Eye (tissue), 1 donor: ENCODE measurements around the gene COL4A2.
"Not testable (repeated sequence)": the region's sequence is repeated elsewhere in the genome, so short reads cannot be mapped to it uniquely, and the experiment has no call there.

Experiments
- DNase-seq: peaks from one replicate; pipeline ENCODE4 v3.0.0-alpha.2; 2015

COL4A2 gene

GRCh38 chr13:110483386-110483968 lies 176.4 kb downstream of the COL4A2 start:
- DNase-seq, result no peak

GRCh38 chr13:110484290-110485048 lies 177.4 kb downstream of the COL4A2 start:
- DNase-seq, result no peak

GRCh38 chr13:110485604-110486003 lies 178.5 kb downstream of the COL4A2 start:
- no peak for DNase-seq

GRCh38 chr13:110486061-110486715 lies 179.1 kb downstream of the COL4A2 start:
- no peak for DNase-seq

GRCh38 chr13:110486880-110487279 lies 179.8 kb downstream of the COL4A2 start:
- not testable (repeated sequence) for DNase-seq

GRCh38 chr13:110490009-110490770 lies 183.1 kb downstream of the COL4A2 start:
- no peak for DNase-seq

GRCh38 chr13:110491869-110492678 lies 185.0 kb downstream of the COL4A2 start:
- DNase-seq, result no peak

- no peak for DNase-seq
Observed at GRCh38 chr13:110492679-110493593, 185.9 kb downstream of the COL4A2 start.

GRCh38 chr13:110493613-110494012 lies 186.5 kb downstream of the COL4A2 start:
- DNase-seq, result no peak

GRCh38 chr13:110495376-110495775 lies 188.3 kb downstream of the COL4A2 start:
- DNase-seq, result no peak

GRCh38 chr13:110495881-110496280 lies 188.8 kb downstream of the COL4A2 start:
- no peak for DNase-seq

GRCh38 chr13:110496281-110496680 lies 189.2 kb downstream of the COL4A2 start:
- DNase-seq, result no peak

- no peak for DNase-seq
Observed at GRCh38 chr13:110497003-110497402, 189.9 kb downstream of the COL4A2 start.

GRCh38 chr13:110497896-110498295 lies 190.8 kb downstream of the COL4A2 start:
- not testable (repeated sequence) for DNase-seq

GRCh38 chr13:110498327-110498726 lies 191.2 kb downstream of the COL4A2 start:
- DNase-seq, result no peak

- no peak for DNase-seq
Observed at GRCh38 chr13:110498765-110499164, 191.7 kb downstream of the COL4A2 start.

GRCh38 chr13:110499621-110500281 lies 192.7 kb downstream of the COL4A2 start:
- DNase-seq, result peak; percentile 88

- no peak for DNase-seq
Observed at GRCh38 chr13:110500341-110500740, 193.3 kb downstream of the COL4A2 start.

GRCh38 chr13:110501188-110501587 lies 194.1 kb downstream of the COL4A2 start:
- no peak for DNase-seq

- DNase-seq, result no peak
Observed at GRCh38 chr13:110503037-110503901, 196.2 kb downstream of the COL4A2 start.
